Measurements from ENCODE around the gene IRF2BP2.

Gene IRF2BP2

GRCh38 chr1:234633246-234634003, 23.4 kb upstream of the IRF2BP2 start:
- DNase-seq: no peak

DNA sequence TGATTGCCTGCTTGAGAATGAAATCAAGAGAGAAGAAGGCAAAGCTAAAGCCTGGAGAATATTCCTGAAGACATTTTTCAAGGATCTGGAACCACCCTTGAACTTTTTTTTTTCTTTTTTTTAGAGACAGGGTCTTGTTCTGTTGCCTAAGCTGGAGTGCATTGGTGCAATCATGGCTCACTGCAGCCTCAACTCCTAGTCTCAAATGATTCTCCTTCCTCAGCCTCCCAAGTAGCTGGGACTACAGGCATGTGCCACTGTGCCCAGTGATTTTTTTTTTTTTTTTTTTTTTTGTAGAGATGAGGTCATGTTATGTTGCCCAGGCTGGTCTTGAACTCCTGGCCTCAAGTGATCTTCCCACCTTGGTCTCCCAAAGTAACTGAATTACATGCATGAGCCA, 22.2 kb upstream of the IRF2BP2 start:
- no peak for DNase-seq

DNA sequence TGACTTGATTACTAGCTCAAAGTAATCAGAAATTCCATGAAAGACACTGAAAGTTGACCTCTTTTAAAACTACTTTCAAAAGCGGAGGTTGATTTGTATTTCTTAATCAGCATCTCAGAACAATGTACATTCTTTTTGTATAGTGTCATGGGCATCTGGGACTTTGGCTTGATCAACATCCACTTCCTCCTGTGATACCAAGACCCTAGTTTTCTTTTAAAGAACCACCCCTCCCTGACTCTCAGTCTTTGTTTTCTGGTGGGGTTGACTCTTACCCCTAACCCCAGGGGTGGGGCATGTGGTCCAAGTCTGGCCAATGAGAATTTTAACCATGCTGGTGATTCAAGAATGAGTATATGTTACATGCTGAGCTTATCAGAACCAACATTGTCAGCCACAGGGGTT, 21.7 kb upstream of the IRF2BP2 start:
- no peak for DNase-seq

DNA sequence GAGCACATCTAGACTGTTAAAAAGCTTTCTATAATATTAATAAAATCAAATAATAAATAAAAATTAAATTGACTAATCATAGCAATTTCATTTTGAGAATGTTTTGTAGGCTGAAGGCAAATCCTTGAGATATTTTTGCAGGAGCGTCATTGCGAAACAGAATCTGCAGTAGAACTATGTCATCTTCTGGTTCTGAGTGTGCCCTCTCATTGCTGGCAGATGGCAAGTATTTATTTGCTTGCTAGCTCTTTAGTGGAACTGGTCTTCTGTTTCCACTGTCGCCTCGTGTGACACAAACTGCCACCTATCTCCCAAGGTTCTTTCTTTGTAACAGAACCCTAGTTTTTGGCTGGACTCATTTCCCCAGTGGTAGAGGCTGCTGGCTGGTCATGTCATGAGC, 19.0 kb upstream of the IRF2BP2 start:
- no peak for DNase-seq

DNA sequence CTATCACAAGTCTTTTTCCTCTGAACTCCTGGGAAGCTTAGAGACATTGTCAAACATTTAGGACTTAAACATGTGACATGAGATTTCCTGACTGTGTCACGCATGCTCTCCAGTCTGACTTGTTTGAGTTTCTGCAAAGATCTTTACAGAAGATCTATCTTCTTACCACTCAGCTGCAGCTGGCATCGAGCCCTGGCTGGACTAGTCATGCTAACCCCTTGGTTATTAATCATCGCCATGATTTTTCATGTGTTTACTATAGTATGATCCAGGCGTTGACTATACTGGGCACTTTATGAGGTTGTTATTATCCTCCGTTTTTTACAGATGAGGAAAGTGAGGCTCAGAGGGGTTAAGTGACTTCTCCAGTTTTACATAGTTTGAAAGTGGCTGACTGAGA, 18.1 kb upstream of the IRF2BP2 start:
- no peak for DNase-seq

GRCh38 chr1:234627009-234627950, 17.3 kb upstream of the IRF2BP2 start:
- DNase-seq: no peak

GRCh38 chr1:234626391-234626790, 16.4 kb upstream of the IRF2BP2 start:
- DNase-seq: no peak

DNA sequence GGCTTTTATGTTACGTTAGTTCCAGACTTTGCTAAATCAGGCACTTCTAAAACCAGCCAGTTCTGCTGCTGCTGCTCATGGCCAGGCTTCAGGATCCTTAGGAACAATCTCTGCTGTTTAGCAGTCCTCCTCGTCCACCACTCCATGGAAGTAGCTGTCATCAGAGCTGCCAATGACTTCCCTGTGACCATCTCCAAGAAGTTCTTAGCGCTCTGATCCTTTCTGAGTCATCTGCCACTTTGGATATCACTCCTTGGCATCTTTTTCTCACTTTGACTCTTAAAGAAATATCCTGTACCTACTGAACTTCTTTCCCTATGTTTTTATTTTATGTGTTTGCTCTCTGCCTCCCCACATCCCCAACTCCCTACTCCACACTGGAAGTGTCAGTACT, 14.7 kb upstream of the IRF2BP2 start:
- no peak for DNase-seq

DNA sequence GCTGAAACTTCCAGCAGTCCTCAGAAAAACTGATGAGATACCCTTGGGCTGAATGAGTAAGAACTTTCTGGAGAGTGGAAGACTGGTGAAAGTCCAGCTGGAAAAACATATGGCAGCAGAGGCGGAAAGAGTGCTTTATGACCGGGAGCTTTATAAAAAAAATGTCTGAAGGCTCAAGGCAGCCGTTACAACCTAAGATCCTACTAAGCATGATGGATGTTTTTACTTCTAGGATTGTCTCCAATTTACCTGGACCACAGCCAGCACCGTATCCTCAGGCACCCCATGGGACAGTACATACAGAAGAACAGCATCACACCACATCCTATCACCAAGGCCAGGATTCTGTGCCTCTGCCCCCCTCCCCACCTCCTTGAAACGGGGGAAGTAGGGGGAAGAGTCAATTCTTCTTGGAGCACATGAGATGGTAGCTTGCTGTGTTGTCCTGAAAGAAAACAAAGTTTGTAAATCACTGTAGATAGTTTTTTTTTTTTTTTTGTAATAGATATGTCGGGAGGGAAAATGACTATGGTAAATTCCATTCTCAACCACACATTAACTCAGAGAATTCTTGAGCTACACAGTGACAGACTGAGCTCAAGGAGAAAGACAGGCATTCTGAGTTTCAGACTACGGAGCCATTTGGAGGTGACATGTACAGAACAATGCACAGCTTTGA, 11.8 kb upstream of the IRF2BP2 start:
- DNase-seq: no peak

DNA sequence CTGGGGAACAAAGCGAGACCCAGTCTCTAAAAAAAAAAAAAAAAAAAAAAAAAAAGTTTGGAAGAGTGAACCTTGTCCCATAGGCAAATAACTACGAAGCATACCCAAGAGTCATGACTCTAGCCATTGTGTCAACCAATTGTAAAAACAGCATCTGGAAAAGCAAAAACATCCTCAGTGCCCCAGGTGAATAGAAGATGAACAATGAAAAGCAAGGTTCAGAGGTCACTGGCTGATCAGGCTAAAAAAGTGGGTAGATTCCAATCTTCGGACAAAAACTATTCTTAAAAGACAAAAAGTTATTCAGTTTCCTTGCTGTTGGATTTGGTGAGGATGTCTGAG, 11.1 kb upstream of the IRF2BP2 start:
- DNase-seq: no peak

DNA sequence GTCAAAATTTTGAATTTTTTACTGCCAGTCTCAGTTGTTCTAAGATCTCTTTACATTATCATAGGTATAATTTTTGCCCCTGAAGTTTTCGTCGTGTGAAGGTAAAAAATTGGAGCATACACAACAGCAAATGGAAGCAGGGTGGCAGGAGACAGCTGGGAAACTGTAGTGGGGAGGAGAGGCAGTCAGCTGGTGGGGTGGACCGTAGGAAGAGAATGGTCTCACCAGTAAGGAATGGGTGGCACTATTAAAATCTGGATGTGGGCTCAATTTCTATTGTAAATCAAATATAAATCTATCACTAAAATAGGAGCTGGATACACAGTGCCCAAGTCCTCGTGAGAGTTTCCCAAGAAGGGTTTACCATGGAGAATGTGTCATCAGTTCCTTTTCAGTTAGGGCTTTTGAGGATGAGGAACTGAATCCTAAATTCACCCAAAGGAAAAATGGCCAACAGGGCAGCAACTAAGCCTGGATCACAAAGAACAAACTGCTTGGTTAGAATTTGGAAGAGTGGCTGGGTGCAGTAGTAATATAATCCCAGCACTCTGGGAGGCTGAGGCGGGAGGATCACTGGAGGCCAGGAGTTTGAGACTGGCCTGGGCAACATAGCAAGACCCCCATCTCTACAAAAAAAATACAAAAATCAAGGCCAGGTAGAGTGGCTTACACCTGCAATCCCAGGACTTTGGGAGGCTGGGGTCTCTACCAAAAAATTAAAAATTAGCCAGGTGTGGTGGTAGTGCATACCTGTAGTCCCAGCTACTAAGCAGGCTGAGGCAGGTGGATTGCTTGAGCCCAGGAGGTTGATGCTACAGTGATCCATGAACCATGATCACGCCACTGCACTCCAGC, 10.5 kb upstream of the IRF2BP2 start:
- no peak for DNase-seq

DNA sequence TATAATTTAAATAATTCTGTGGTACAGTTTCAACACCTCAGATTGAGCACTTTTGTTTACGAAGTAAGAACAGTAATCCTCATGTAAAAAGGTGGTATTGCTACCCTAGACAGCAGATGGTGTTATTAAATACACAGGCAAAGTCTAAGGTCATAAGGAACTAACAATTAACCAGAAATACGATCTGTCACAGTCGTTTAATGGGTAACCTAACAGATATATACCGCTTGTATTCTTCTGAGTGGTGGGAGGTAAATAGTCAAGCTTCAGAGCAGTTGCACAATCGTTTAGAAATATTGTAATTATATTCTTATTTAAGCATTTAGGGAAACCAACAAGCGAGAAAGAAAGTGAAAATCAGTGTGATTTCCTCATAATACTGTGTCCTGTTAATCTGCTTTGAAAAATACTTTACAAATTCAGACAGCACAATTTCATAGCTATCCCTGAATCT, 9.8 kb upstream of the IRF2BP2 start:
- DNase-seq: no peak

GRCh38 chr1:234619071-234619480, 9.1 kb upstream of the IRF2BP2 start:
- no peak for DNase-seq

DNA sequence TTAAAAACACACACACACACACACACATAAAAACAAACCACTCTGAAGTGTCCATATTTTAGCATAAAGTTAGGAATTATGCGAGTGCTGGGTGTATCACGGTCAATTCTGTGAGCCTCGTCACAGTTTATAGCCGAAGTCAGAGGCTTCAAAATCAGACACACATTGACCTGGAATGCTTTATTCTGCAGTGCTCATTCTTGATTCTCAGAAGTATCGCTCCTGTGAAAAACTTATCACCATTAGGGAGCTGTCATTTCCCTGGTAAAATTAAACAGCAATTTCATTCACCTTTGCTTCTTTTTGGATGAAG, 8.7 kb upstream of the IRF2BP2 start:
- no peak for DNase-seq

GRCh38 chr1:234617986-234618736, 8.2 kb upstream of the IRF2BP2 start:
- no peak for DNase-seq

- no peak for DNase-seq
Observed at GRCh38 chr1:234617131-234617985, 7.4 kb upstream of the IRF2BP2 start.

- DNase-seq: no peak
Observed at GRCh38 chr1:234616644-234617043, 6.7 kb upstream of the IRF2BP2 start.

DNA sequence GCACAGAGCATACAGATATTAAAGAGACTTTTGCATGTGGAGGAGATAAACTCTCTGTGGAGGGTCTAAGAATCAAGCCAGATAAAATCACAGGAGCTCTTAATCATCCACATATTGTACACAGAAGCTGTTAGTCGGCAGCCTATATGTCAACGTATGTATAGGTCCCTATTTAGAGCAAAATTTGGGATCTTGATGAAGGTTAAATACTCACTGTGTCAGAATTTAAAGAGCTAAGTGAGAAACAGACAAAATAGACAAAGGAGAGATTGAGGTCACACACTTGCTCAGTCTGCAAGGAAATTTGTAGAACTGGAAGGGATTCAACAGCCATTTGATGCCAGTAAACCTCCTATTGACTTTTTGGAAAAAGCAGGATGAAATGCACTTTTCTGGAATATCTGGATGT, 4.1 kb upstream of the IRF2BP2 start:
- no peak for DNase-seq

DNA sequence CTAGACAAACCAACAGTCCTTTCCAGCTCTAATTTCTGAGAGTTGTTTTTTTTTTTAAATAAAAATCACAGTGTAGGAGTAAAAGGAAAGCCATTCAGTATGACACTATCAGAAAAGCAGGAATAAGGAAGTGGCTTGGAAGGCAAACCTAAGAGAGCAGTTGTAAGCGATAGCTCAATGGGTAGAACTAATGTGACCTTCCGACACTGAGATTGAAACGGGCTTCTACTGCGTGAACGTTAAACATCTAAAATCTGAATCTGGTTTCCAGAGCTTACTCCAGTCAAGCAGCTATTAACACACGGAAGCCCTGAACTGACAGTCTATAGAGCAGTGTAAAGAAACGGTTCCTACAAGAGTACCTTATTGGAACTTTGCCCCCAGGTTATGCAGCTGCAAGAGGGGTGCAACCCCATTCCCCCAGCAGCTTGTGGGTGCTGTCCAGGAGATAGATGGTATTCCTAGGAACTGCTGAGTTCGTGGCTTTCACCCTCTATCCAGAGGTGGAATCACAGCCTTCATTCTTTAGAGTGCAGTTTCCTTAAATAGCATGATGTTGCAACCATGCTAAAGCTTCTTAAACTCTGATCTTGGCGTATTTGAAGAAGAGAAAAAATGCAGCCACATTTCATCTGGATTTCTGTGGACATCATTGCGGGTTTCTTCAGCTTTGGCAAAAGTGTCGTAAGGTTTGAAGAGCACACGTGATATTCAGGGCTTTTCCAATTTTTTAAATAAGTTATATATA, 3.3 kb upstream of the IRF2BP2 start:
- DNase-seq: peak; percentile 75

All from midbrain (tissue), 1 donor.